HepG2 (cell line): ENCODE data around the gene MT4. TPM values are rescaled to one million over a fixed set of nuclear protein-coding genes. Genes with fewer than 3 reads are reported as not detected.

ENCODE experiments used
- EP300 ChIP-seq, 3 experiments: sonication (generic) in 1 of 3; formaldehyde crosslinking in 1 of 3; IDR thresholded peaks; 2 replicates each; pipeline versions ENCODE4 v1.5.1 to v1.6.1; 2011 to 2020; ENCODE audit warnings: low read depth in 2 of 3, low read length in 2 of 3, borderline replicate concordance in 1 of 3, improper control_type of control experiment in 1 of 3, mild to moderate bottlenecking in 1 of 3, missing genetic modification reagents in 1 of 3, moderate library complexity in 1 of 3
- FOXC1 ChIP-seq: sonication (generic); formaldehyde crosslinking; IDR thresholded peaks from 2 replicates; pipeline ENCODE4 v1.8.0; 2022; ENCODE audit warnings: mild to moderate bottlenecking, missing genetic modification reagents, borderline replicate concordance
- HOXA3 ChIP-seq: sonication (generic); formaldehyde crosslinking; IDR thresholded peaks from 2 replicates; pipeline ENCODE4 v1.5.0; 2020; ENCODE audit warnings: missing genetic modification reagents
- KDM3A ChIP-seq: IDR thresholded peaks from 2 replicates; pipeline ENCODE4 v1.6.1; 2018; ENCODE audit warnings: low read depth, missing compliant biosample characterization
- KMT2A ChIP-seq: sonication (generic); formaldehyde crosslinking; IDR thresholded peaks from 2 replicates; pipeline ENCODE4 v1.4.0; 2020; ENCODE audit warnings: missing genetic modification reagents
- MEIS1 ChIP-seq: sonication (generic); formaldehyde crosslinking; IDR thresholded peaks from 2 replicates; pipeline ENCODE4 v1.9.0; 2021; ENCODE audit warnings: mild to moderate bottlenecking, missing genetic modification reagents, moderate library complexity, borderline replicate concordance
- PHF21A ChIP-seq: sonication (generic); formaldehyde crosslinking; IDR thresholded peaks from 2 replicates; pipeline ENCODE4 v1.5.0; 2020; ENCODE audit warnings: mild to moderate bottlenecking, missing genetic modification reagents
- SALL1 ChIP-seq: sonication (generic); formaldehyde crosslinking; IDR thresholded peaks from 2 replicates; pipeline ENCODE4 v1.8.0; 2022; ENCODE audit warnings: mild to moderate bottlenecking, missing genetic modification reagents
- ZBTB20 ChIP-seq: sonication (generic); formaldehyde crosslinking; IDR thresholded peaks from 2 replicates; pipeline ENCODE4 v1.8.1; 2023; ENCODE audit warnings: missing genetic modification reagents, low read depth, mild to moderate bottlenecking, borderline replicate concordance
- ZEB1 ChIP-seq: IDR thresholded peaks from 2 replicates; pipeline ENCODE4 v1.6.1; 2012; ENCODE audit warnings: mild to moderate bottlenecking, low read depth, inconsistent platforms; ENCODE audit not compliant: insufficient replicate concordance
- ZNF230 ChIP-seq: sonication (generic); formaldehyde crosslinking; IDR thresholded peaks from 2 replicates; pipeline ENCODE4 v1.4.0; 2020; ENCODE audit warnings: mild to moderate bottlenecking, missing genetic modification reagents
- ZNF331 ChIP-seq: sonication (generic); formaldehyde crosslinking; IDR thresholded peaks from 2 replicates; pipeline ENCODE4 v1.4.0; 2020; ENCODE audit warnings: missing genetic modification reagents
- ZNF335 ChIP-seq: sonication (generic); formaldehyde crosslinking; IDR thresholded peaks from 2 replicates; pipeline ENCODE4 v1.4.0; 2020; ENCODE audit warnings: missing genetic modification reagents
- ZNF501 ChIP-seq: sonication (generic); formaldehyde crosslinking; IDR thresholded peaks from 2 replicates; pipeline ENCODE4 v1.5.1; 2020; ENCODE audit warnings: mild to moderate bottlenecking, moderate library complexity, missing genetic modification reagents
- ZNF629 ChIP-seq: sonication (generic); formaldehyde crosslinking; conservative IDR thresholded peaks from 2 replicates; pipeline ENCODE4 v1.5.0; 2020; ENCODE audit warnings: missing genetic modification reagents
- polyA plus RNA-seq, 8 experiments: library from polyadenylated mRNA; depleted of rRNA in 3 of 8; stranded (reverse) in 7 of 8; unstranded in 1 of 8; fragments of >200 nt; fragmentation: Illumina TruSeq in 4 of 8; extraction: Trizol in 4 of 8; gene quantifications; 2 replicates each; pipeline versions ENCODE4 v1.2.1 to v1.2.3, GENCODE V29; 2011 to 2016; ENCODE audit warnings: low read depth in 4 of 8, missing spikeins in 1 of 8, mixed read lengths in 1 of 8; ENCODE audit not compliant: insufficient read depth in 1 of 8
- total RNA-seq, 5 experiments: library from RNA; depleted of rRNA; stranded (reverse); fragments of >200 nt; fragmentation: Illumina TruSeq; extraction: Trizol; gene quantifications; 2 replicates each; pipeline ENCODE4 v1.2.3, GENCODE V29; 2016; ENCODE audit warnings: low read depth in 1 of 5
- TF ChIP-seq, protein P1 (sequence below): sonication (generic); formaldehyde crosslinking; IDR thresholded peaks from 2 replicates; pipeline ENCODE4 v1.4.0; 2020; ENCODE audit warnings: missing genetic modification reagents
- TF ChIP-seq, protein P2 (sequence below): sonication (generic); IDR thresholded peaks from 2 replicates; pipeline ENCODE4 v1.6.1; 2016; ENCODE audit warnings: low read depth, borderline replicate concordance
- TF ChIP-seq, protein P3 (sequence below): sonication (generic); formaldehyde crosslinking; IDR thresholded peaks from 2 replicates; pipeline ENCODE4 v1.5.1; 2020; ENCODE audit warnings: missing genetic modification reagents, mild to moderate bottlenecking, borderline replicate concordance
- TF ChIP-seq, protein P4 (sequence below): IDR thresholded peaks from 2 replicates; pipeline ENCODE4 v1.4.0; 2020; ENCODE audit warnings: mild to moderate bottlenecking, missing genetic modification reagents

The MT4 gene
- total and polyA plus RNA-seq, 2 of the 13 experiments (the other 11 are each of a cell fraction or from before 2014, with no cell fraction given), result not detected

DNA sequence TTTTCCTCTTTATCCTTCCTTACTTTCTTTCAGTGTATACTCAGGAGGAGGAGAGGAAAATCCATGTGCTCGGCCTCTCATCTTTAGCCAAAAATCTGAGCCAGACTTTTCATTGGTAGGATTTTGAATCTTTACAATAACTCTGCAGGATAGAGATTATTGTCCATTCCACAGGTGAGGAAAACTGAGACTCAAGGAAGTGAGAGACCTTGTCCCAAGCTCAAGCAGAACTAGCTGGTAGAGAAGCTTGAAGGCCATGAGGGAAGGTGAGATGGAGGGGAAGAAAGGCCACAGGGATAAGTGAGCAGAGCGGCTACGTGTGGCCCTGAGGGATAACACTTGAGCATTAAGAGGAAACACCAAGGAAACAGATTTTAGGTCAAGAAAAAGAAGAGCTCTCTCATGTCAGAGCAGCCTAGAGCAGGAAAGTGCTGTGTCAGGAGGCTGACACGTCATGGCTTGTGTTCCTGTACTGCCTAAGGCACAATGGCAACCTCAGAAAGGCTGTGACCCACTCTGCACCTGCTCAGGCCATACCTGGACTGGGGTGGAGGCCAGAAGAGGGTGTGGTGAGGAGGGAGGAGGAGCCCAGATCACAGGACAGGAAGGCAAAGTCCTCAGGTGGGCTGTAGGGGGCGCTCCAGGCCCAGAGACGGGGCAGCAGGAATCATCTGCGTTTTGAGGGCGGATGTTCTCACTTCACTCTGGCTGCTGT lies 11.9 kb downstream of the MT4 start (continued):
- TF ChIP-seq, protein P1, sequence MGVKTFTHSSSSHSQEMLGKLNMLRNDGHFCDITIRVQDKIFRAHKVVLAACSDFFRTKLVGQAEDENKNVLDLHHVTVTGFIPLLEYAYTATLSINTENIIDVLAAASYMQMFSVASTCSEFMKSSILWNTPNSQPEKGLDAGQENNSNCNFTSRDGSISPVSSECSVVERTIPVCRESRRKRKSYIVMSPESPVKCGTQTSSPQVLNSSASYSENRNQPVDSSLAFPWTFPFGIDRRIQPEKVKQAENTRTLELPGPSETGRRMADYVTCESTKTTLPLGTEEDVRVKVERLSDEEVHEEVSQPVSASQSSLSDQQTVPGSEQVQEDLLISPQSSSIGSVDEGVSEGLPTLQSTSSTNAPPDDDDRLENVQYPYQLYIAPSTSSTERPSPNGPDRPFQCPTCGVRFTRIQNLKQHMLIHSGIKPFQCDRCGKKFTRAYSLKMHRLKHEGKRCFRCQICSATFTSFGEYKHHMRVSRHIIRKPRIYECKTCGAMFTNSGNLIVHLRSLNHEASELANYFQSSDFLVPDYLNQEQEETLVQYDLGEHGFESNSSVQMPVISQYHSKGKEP (CRISPR knock-in tag), result no peak
- 0 out of 2 replicates have a peak, but pooled peaks have one; percentile 41 for TF ChIP-seq ZBTB20 (CRISPR knock-in tag)
- 0 out of 2 replicates have a peak, but pooled peaks have one; percentile 42 for TF ChIP-seq ZNF331
- TF ChIP-seq ZNF230 (CRISPR knock-in tag), result peak; percentile 48; the same call in 1 of the 2 replicates
- TF ChIP-seq KDM3A (CRISPR knock-in tag), result 0 out of 2 replicates have a peak, but pooled peaks have one; percentile 52
- TF ChIP-seq, protein P2, sequence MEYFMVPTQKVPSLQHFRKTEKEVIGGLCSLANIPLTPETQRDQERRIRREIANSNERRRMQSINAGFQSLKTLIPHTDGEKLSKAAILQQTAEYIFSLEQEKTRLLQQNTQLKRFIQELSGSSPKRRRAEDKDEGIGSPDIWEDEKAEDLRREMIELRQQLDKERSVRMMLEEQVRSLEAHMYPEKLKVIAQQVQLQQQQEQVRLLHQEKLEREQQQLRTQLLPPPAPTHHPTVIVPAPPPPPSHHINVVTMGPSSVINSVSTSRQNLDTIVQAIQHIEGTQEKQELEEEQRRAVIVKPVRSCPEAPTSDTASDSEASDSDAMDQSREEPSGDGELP, result peak; percentile 47; the same call in 1 of the 2 replicates
- peak; percentile 82 for TF ChIP-seq ZNF501 (CRISPR knock-in tag)
- TF ChIP-seq ZNF629 (CRISPR knock-in tag), result peak; percentile 73
- TF ChIP-seq ZNF335, result peak; percentile 53; the same call in 1 of the 2 replicates
- peak; percentile 44; the same call in 1 of the 2 replicates for TF ChIP-seq HOXA3 (CRISPR knock-in tag)
- TF ChIP-seq, protein P3, sequence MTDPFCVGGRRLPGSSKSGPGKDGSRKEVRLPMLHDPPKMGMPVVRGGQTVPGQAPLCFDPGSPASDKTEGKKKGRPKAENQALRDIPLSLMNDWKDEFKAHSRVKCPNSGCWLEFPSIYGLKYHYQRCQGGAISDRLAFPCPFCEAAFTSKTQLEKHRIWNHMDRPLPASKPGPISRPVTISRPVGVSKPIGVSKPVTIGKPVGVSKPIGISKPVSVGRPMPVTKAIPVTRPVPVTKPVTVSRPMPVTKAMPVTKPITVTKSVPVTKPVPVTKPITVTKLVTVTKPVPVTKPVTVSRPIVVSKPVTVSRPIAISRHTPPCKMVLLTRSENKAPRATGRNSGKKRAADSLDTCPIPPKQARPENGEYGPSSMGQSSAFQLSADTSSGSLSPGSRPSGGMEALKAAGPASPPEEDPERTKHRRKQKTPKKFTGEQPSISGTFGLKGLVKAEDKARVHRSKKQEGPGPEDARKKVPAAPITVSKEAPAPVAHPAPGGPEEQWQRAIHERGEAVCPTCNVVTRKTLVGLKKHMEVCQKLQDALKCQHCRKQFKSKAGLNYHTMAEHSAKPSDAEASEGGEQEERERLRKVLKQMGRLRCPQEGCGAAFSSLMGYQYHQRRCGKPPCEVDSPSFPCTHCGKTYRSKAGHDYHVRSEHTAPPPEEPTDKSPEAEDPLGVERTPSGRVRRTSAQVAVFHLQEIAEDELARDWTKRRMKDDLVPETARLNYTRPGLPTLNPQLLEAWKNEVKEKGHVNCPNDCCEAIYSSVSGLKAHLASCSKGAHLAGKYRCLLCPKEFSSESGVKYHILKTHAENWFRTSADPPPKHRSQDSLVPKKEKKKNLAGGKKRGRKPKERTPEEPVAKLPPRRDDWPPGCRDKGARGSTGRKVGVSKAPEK, result peak; percentile 52; the same call in 1 of the 2 replicates
- TF ChIP-seq KMT2A (CRISPR knock-in tag), result peak; percentile 29; the same call in 1 of the 2 replicates
- TF ChIP-seq MEIS1 (CRISPR knock-in tag), result 0 out of 2 replicates have a peak, but pooled peaks have one; percentile 33
- TF ChIP-seq EP300 (IDR thresholded peaks at IDR 0.05; ENCODE audit: low read depth in 2 of 2, low read length in 2 of 2), result no peak
- 0 out of 2 replicates have a peak, but pooled peaks have one; percentile 13 for TF ChIP-seq EP300 (CRISPR knock-in tag; IDR thresholded peaks at IDR 0.05; ENCODE audit: borderline replicate concordance)
- TF ChIP-seq, protein P4, sequence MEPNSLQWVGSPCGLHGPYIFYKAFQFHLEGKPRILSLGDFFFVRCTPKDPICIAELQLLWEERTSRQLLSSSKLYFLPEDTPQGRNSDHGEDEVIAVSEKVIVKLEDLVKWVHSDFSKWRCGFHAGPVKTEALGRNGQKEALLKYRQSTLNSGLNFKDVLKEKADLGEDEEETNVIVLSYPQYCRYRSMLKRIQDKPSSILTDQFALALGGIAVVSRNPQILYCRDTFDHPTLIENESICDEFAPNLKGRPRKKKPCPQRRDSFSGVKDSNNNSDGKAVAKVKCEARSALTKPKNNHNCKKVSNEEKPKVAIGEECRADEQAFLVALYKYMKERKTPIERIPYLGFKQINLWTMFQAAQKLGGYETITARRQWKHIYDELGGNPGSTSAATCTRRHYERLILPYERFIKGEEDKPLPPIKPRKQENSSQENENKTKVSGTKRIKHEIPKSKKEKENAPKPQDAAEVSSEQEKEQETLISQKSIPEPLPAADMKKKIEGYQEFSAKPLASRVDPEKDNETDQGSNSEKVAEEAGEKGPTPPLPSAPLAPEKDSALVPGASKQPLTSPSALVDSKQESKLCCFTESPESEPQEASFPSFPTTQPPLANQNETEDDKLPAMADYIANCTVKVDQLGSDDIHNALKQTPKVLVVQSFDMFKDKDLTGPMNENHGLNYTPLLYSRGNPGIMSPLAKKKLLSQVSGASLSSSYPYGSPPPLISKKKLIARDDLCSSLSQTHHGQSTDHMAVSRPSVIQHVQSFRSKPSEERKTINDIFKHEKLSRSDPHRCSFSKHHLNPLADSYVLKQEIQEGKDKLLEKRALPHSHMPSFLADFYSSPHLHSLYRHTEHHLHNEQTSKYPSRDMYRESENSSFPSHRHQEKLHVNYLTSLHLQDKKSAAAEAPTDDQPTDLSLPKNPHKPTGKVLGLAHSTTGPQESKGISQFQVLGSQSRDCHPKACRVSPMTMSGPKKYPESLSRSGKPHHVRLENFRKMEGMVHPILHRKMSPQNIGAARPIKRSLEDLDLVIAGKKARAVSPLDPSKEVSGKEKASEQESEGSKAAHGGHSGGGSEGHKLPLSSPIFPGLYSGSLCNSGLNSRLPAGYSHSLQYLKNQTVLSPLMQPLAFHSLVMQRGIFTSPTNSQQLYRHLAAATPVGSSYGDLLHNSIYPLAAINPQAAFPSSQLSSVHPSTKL (CRISPR knock-in tag), result peak; percentile 28; the same call in 1 of the 2 replicates
- TF ChIP-seq PHF21A (CRISPR knock-in tag), result 0 out of 2 replicates have a peak, but pooled peaks have one; percentile 24
- TF ChIP-seq FOXC1, result 0 out of 2 replicates have a peak, but pooled peaks have one; percentile 54
- TF ChIP-seq ZEB1, result peak; percentile 82
- TF ChIP-seq SALL1 (CRISPR knock-in tag), result peak; percentile 64
